Body of pancreas (tissue), 4 donors: ENCODE measurements around the gene DLEC1. TPM values are rescaled to one million over a fixed set of nuclear protein-coding genes. Genes with fewer than 3 reads are reported as not detected.

Source experiments
- ATAC-seq: fragments of 150-250 bp; one replicate; pipeline ENCODE4 v1.9.1; 2016
- DNase-seq, 4 donors: peaks; one replicate each; pipeline ENCODE4 v3.0.0-alpha.2; 2019
- H3K27ac ChIP-seq, 4 donors: fragments of 200-600 bp; sonication (generic); 1 replicate in 3 of 4; 2 replicates in 1 of 4; pipeline versions ENCODE4 v1.5.1 to v1.6.1; 2016 to 2019; ENCODE audit warnings: mild to moderate bottlenecking in 1 of 4, mixed read lengths in 1 of 4, moderate library complexity in 1 of 4
- H3K27me3 ChIP-seq, 2 donors: fragments of 200-600 bp; sonication (generic); one replicate each; pipeline ENCODE4 v1.6.0; 2016; ENCODE audit warnings: mild to moderate bottlenecking in 1 of 2
- H3K36me3 ChIP-seq, 2 donors: fragments of 200-600 bp; sonication (generic); replicated peaks in 1 of 2; 2 replicates each; pipeline ENCODE4 v1.5.1; 2016; ENCODE audit warnings: low read depth in 2 of 2; ENCODE audit not compliant: insufficient read depth in 1 of 2
- H3K4me1 ChIP-seq: fragments of 200-600 bp; sonication (generic); one replicate; pipeline ENCODE4 v1.6.0; 2016
- H3K4me3 ChIP-seq, 2 donors: fragments of 200-600 bp; sonication (generic); 1 replicate in 1 of 2; 2 replicates in 1 of 2; pipeline ENCODE4 v1.5.1; 2016 to 2019
- H3K9me3 ChIP-seq, 3 donors: fragments of 200-600 bp; sonication (generic); 1 replicate in 2 of 3; 2 replicates in 1 of 3; pipeline ENCODE4 v1.5.1; 2016
- POLR2A ChIP-seq, 3 donors: fragments of 450-650 bp; IDR thresholded peaks; one replicate each; pipeline ENCODE4 v1.6.1; 2016; ENCODE audit warnings: antibody characterized with exemption in 3 of 3, mild to moderate bottlenecking in 2 of 3
- WGBS, 2 donors: methylation state at CpG; one replicate each; pipeline ENCODE4 v1.1.5; 2017; 5-methylcytosine and 5-hydroxymethylcytosine counted together
- intact Hi-C: fragments of 100-400 bp; cut with DNase I; formaldehyde crosslinking; loops from one replicate; pipeline ENCODE4 v1.15.1; 2023
- total RNA-seq, 2 donors: library from RNA; depleted of rRNA; stranded (reverse); fragments of >200 nt; gene quantifications; one replicate each; pipeline ENCODE4 v1.1.0, GENCODE V29; 2016
- TF ChIP-seq, protein P1 (sequence below), 7 experiments: fragments of 450-650 bp in 4 of 7; fragments of 200-600 bp in 3 of 7; sonication (generic) in 3 of 7; IDR thresholded peaks; one replicate each; pipeline ENCODE4 v1.5.1; 2016 to 2019; ENCODE audit warnings: antibody characterized with exemption in 7 of 7

The DLEC1 gene
- total RNA-seq, 2 donors from 2014 or later, result 0.78 to 1.3 TPM

- Histone ChIP-seq H3K27me3 (no peaks in the 10 kb centered on the region), H3K36me3 (no peaks in the 10 kb centered on the region), H3K4me1 (peaks cover 59% of the 10 kb centered on the region), H3K27ac (peak overlapping the region in 3 of 4 donors; percentile 3 to 40 (median 12)), H3K9me3 (no peaks in the 10 kb centered on the region), H3K4me3 (no peak overlapping the region)
- intact Hi-C loops, result no loop called here
- TF ChIP-seq, protein P1, sequence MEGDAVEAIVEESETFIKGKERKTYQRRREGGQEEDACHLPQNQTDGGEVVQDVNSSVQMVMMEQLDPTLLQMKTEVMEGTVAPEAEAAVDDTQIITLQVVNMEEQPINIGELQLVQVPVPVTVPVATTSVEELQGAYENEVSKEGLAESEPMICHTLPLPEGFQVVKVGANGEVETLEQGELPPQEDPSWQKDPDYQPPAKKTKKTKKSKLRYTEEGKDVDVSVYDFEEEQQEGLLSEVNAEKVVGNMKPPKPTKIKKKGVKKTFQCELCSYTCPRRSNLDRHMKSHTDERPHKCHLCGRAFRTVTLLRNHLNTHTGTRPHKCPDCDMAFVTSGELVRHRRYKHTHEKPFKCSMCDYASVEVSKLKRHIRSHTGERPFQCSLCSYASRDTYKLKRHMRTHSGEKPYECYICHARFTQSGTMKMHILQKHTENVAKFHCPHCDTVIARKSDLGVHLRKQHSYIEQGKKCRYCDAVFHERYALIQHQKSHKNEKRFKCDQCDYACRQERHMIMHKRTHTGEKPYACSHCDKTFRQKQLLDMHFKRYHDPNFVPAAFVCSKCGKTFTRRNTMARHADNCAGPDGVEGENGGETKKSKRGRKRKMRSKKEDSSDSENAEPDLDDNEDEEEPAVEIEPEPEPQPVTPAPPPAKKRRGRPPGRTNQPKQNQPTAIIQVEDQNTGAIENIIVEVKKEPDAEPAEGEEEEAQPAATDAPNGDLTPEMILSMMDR (IDR thresholded peaks at IDR 0.05), result no peak
- no peak for TF ChIP-seq POLR2A (IDR thresholded peaks at IDR 0.05)
- peak in 1 of 4 donors; percentile 8 for DNase-seq
- 91 to 97% methylated on average over 5 to 6 of the region's 6 CpGs for WGBS, 2 donors
- no peak for ATAC-seq
These were observed 38.0 kb upstream of the DLEC1 start for GRCh38 chr3:38000965-38001455.

- ATAC-seq (no peak), DNase-seq (peak in 3 of 4 donors; percentile 38 to 85 (median 78))
- H3K27me3 ChIP-seq, result no peaks in the 10 kb centered on the region
- TF ChIP-seq, protein P1 (IDR thresholded peaks at IDR 0.05), result peak in 5 of 7 experiments; percentile 21 to 46 (median 24)
- TF ChIP-seq POLR2A (IDR thresholded peaks at IDR 0.05), result no peak
- no peak overlapping the region for H3K4me3 ChIP-seq
- peaks cover 61% of the 10 kb centered on the region for H3K4me1 ChIP-seq
- 75 to 82% methylated on average over 2 to 9 of the region's 9 CpGs for WGBS, 2 donors
- no peaks in the 10 kb centered on the region for H3K9me3 ChIP-seq
- intact Hi-C loops, result no loop called here
- no peaks in the 10 kb centered on the region for H3K36me3 ChIP-seq
- H3K27ac ChIP-seq, result peak overlapping the region in 3 of 4 donors; percentile 3 to 40 (median 12)
These were observed 37.4 kb upstream of the DLEC1 start for GRCh38 chr3:38001456-38002081.

- TF ChIP-seq POLR2A (IDR thresholded peaks at IDR 0.05), result no peak
- TF ChIP-seq, protein P1 (IDR thresholded peaks at IDR 0.05), result no peak
- DNase-seq (peak in 3 of 4 donors; percentile 5 to 11 (median 7)), ATAC-seq (no peak)
- H3K36me3 ChIP-seq, result no peaks in the 10 kb centered on the region
- no peak overlapping the region for H3K4me3 ChIP-seq
- 91 to 93% methylated on average over 5 to 6 of the region's 6 CpGs for WGBS, 2 donors
- peak overlapping the region in 1 of 4 donors; percentile 40 for H3K27ac ChIP-seq
- intact Hi-C loops, result no loop called here
- H3K9me3 ChIP-seq, result no peaks in the 10 kb centered on the region
- peaks cover 61% of the 10 kb centered on the region for H3K4me1 ChIP-seq
- no peaks in the 10 kb centered on the region for H3K27me3 ChIP-seq
These were observed 36.6 kb upstream of the DLEC1 start for GRCh38 chr3:38002291-38002876.

- peak in 2 of 4 donors; percentile 2 to 8 for DNase-seq
- no peaks in the 10 kb centered on the region for H3K36me3 ChIP-seq
- no peak for ATAC-seq
- intact Hi-C loops, result no loop called here
- 72 to 81% methylated on average over 9 of the region's 9 CpGs for WGBS, 2 donors
- no peaks in the 10 kb centered on the region for H3K9me3 ChIP-seq
- TF ChIP-seq, protein P1 (IDR thresholded peaks at IDR 0.05), result no peak
- no peak for TF ChIP-seq POLR2A (IDR thresholded peaks at IDR 0.05)
- no peak overlapping the region for H3K4me3 ChIP-seq
- H3K27me3 ChIP-seq, result no peaks in the 10 kb centered on the region
- peak overlapping the region in 2 of 4 donors; percentile 77 to 86 for H3K27ac ChIP-seq
- H3K4me1 ChIP-seq, result peaks cover 59% of the 10 kb centered on the region
These were observed 36.1 kb upstream of the DLEC1 start for GRCh38 chr3:38002940-38003339.
